Fibroblast of lung (primary cell): ENCODE data around the gene PRDM7.
"Not testable (repeated sequence)": the region's sequence is repeated elsewhere in the genome, so short reads cannot be mapped to it uniquely, and the experiment has no call there.

Source experiments
- EZH2 ChIP-seq: IDR thresholded peaks from 2 replicates; pipeline ENCODE4 v1.5.1; 2012; ENCODE audit warnings: low read length, control low read depth, mild to moderate bottlenecking; ENCODE audit errors: missing control alignments
- TF ChIP-seq, protein P1 (sequence below), 2 donors: IDR thresholded peaks in 1 of 2; conservative IDR thresholded peaks in 1 of 2; 1 replicate in 1 of 2; 2 replicates in 1 of 2; pipeline ENCODE4 v1.5.1; 2011 to 2012; ENCODE audit warnings: low read length in 2 of 2, control low read depth in 1 of 2, inconsistent platforms in 1 of 2, low read depth in 1 of 2, mild to moderate bottlenecking in 1 of 2

DNA sequence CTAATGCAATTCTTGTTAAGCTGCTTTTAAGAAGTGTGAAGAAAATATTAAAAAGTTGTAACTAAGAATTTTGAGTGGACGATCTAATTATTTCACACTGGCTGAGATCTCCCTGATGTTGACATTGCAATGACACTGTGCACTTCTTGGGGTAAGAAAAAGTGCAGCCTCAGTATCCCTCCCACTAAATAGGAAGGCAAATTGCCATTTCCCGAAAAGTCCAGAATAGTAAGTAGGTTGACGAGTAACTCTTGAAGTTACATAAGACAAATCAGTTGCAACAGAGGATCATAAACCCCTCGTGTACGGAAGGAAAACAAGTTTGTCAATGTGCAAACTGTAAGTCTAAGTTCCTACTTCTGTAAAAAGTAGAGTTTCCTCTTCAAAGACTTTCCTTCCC is 21.8 kb upstream of the PRDM7 start:
- TF ChIP-seq, protein P1, sequence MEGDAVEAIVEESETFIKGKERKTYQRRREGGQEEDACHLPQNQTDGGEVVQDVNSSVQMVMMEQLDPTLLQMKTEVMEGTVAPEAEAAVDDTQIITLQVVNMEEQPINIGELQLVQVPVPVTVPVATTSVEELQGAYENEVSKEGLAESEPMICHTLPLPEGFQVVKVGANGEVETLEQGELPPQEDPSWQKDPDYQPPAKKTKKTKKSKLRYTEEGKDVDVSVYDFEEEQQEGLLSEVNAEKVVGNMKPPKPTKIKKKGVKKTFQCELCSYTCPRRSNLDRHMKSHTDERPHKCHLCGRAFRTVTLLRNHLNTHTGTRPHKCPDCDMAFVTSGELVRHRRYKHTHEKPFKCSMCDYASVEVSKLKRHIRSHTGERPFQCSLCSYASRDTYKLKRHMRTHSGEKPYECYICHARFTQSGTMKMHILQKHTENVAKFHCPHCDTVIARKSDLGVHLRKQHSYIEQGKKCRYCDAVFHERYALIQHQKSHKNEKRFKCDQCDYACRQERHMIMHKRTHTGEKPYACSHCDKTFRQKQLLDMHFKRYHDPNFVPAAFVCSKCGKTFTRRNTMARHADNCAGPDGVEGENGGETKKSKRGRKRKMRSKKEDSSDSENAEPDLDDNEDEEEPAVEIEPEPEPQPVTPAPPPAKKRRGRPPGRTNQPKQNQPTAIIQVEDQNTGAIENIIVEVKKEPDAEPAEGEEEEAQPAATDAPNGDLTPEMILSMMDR (conservative IDR thresholded peaks at IDR 0.05 in 1 of 2, IDR thresholded peaks at IDR 0.05 in 1 of 2; ENCODE audit: low read depth in 1 of 2, low read length in 2 of 2): not testable (repeated sequence)
- TF ChIP-seq EZH2: not testable (repeated sequence)
